CD4-positive, CD25-positive, alpha-beta regulatory T cell (primary cell): Measurements from ENCODE around the gene SPAG16. TPM values are rescaled to one million over a fixed set of nuclear protein-coding genes. Genes with fewer than 3 reads are reported as not detected.

Experiments used
- ATAC-seq, 2 donors: fragments of 150-1000 bp; cut with Tn5 transposase; one replicate each; pipeline ENCODE4 v1.10.0; 2021; ENCODE audit warnings: low read depth in 2 of 2, moderate number of reproducible peaks in 2 of 2, moderate library complexity in 1 of 2
- DNase-seq, 3 donors: peaks; one replicate each; pipeline versions ENCODE4 v3.0.0 to v3.0.0-alpha.2; 2012 to 2022; ENCODE audit warnings: mixed read lengths in 1 of 3
- H3K27ac ChIP-seq: one replicate; pipeline ENCODE4 v1.7.0; 2013; ENCODE audit warnings: mild to moderate bottlenecking, low read length; ENCODE audit not compliant: insufficient read depth, poor library complexity, severe bottlenecking
- H3K27me3 ChIP-seq: one replicate; pipeline ENCODE4 v1.7.0; 2013; ENCODE audit warnings: low read length; ENCODE audit not compliant: control insufficient read depth, insufficient read depth
- H3K36me3 ChIP-seq: one replicate; pipeline ENCODE4 v1.7.0; 2013; ENCODE audit warnings: mild to moderate bottlenecking, low read length, moderate library complexity; ENCODE audit not compliant: control insufficient read depth, insufficient read depth
- H3K4me1 ChIP-seq: 2 replicates; pipeline ENCODE4 v1.7.0; 2013; ENCODE audit warnings: mild to moderate bottlenecking, low read length; ENCODE audit not compliant: insufficient read depth, control insufficient read depth, poor library complexity, severe bottlenecking
- H3K4me3 ChIP-seq: one replicate; pipeline ENCODE4 v1.7.0; 2013; ENCODE audit warnings: low read depth, mild to moderate bottlenecking, low read length, moderate library complexity
- H3K9me3 ChIP-seq, 2 experiments: 1 replicate in 1 of 2; 2 replicates in 1 of 2; pipeline ENCODE4 v1.7.0; 2013; ENCODE audit warnings: low read length in 2 of 2, mild to moderate bottlenecking in 1 of 2, moderate library complexity in 1 of 2; ENCODE audit not compliant: control insufficient read depth in 2 of 2
- H3K27ac Mint-ChIP-seq, 3 donors: one replicate each; pipeline ENCODE4 v1.8.0; 2020 to 2022; ENCODE audit warnings: mild to moderate bottlenecking in 3 of 3, mixed read lengths in 3 of 3, moderate library complexity in 2 of 3
- H3K27me3 Mint-ChIP-seq: one replicate; pipeline ENCODE4 v1.8.0; 2022; ENCODE audit warnings: mild to moderate bottlenecking, mixed read lengths
- H3K36me3 Mint-ChIP-seq: one replicate; pipeline ENCODE4 v1.8.0; 2020; ENCODE audit warnings: mixed read lengths
- H3K4me1 Mint-ChIP-seq, 4 donors: one replicate each; pipeline ENCODE4 v1.8.0; 2020 to 2022; ENCODE audit warnings: mixed read lengths in 4 of 4, mild to moderate bottlenecking in 1 of 4
- H3K4me3 Mint-ChIP-seq, 4 donors: one replicate each; pipeline ENCODE4 v1.8.0; 2020 to 2022; ENCODE audit warnings: mild to moderate bottlenecking in 4 of 4, mixed read lengths in 4 of 4, moderate library complexity in 3 of 4
- H3K9me3 Mint-ChIP-seq, 7 donors: one replicate each; pipeline ENCODE4 v1.8.0; 2020 to 2022; ENCODE audit warnings: mixed read lengths in 7 of 7, mild to moderate bottlenecking in 3 of 7, moderate library complexity in 2 of 7
- polyA plus RNA-seq, 4 donors: library from polyadenylated mRNA; unstranded; fragments of 300-500 nt; fragmentation: Illumina TruSeq; gene quantifications; one replicate each; pipeline ENCODE4 v1.2.3, GENCODE V29; 2021
- total RNA-seq: library from RNA; stranded (reverse); gene quantifications from one replicate; pipeline ENCODE4 v1.2.3, GENCODE V29; 2022

SPAG16 gene
- total and polyA plus RNA-seq, 5 donors from 2014 or later = 7.7 to 21.1 (median 19.4) TPM

- no peak overlapping the region for H3K27ac ChIP-seq
- Mint-ChIP-seq H3K4me3 (no peak overlapping the region), H3K36me3 (no peaks in the 10 kb centered on the region), H3K4me1 (no peaks in the 10 kb centered on the region), H3K27me3 (no peaks in the 10 kb centered on the region), H3K9me3 (peaks cover 0 to 2% (median 0%) of the 10 kb centered on the region in 7 donors), H3K27ac (no peak overlapping the region)
- no peak for ATAC-seq
- no peak for DNase-seq
- H3K4me3 ChIP-seq = no peak overlapping the region
- H3K36me3 ChIP-seq = no peaks in the 10 kb centered on the region
- peaks cover 2% of the 10 kb centered on the region for H3K27me3 ChIP-seq
- no peaks in the 10 kb centered on the region for H3K4me1 ChIP-seq
- H3K9me3 ChIP-seq = peaks cover 0 to under 1% of the 10 kb centered on the region in 2 experiments
Observed at GRCh38 chr2:213834746-213835145, 550.5 kb downstream of the SPAG16 start.

GRCh38 chr2:213846856-213847255 lies 562.6 kb downstream of the SPAG16 start:
- H3K36me3 Mint-ChIP-seq = no peaks in the 10 kb centered on the region
- H3K27ac Mint-ChIP-seq = no peak overlapping the region
- DNase-seq (no peak), ATAC-seq (no peak)
- H3K27ac ChIP-seq = no peak overlapping the region
- no peaks in the 10 kb centered on the region for H3K27me3 ChIP-seq
- no peaks in the 10 kb centered on the region for H3K9me3 Mint-ChIP-seq
- no peaks in the 10 kb centered on the region for H3K4me1 ChIP-seq
- H3K4me3 ChIP-seq = no peak overlapping the region
- H3K36me3 ChIP-seq = no peaks in the 10 kb centered on the region
- no peaks in the 10 kb centered on the region for H3K27me3 Mint-ChIP-seq
- H3K4me3 Mint-ChIP-seq = no peak overlapping the region
- no peaks in the 10 kb centered on the region for H3K4me1 Mint-ChIP-seq
- no peaks in the 10 kb centered on the region for H3K9me3 ChIP-seq

GRCh38 chr2:213847316-213847715 lies 563.1 kb downstream of the SPAG16 start:
- H3K36me3 Mint-ChIP-seq = no peaks in the 10 kb centered on the region
- no peaks in the 10 kb centered on the region for H3K9me3 Mint-ChIP-seq
- Histone ChIP-seq H3K36me3 (no peaks in the 10 kb centered on the region), H3K4me3 (no peak overlapping the region), H3K27me3 (no peaks in the 10 kb centered on the region), H3K4me1 (no peaks in the 10 kb centered on the region), H3K9me3 (no peaks in the 10 kb centered on the region), H3K27ac (no peak overlapping the region)
- no peaks in the 10 kb centered on the region for H3K4me1 Mint-ChIP-seq
- ATAC-seq (no peak), DNase-seq (no peak)
- H3K27me3 Mint-ChIP-seq = peaks cover under 1% of the 10 kb centered on the region
- H3K4me3 Mint-ChIP-seq = no peak overlapping the region
- H3K27ac Mint-ChIP-seq = peak overlapping the region in 1 of 3 donors; percentile 0

- Histone ChIP-seq H3K4me1 (no peaks in the 10 kb centered on the region), H3K4me3 (no peak overlapping the region), H3K27ac (no peak overlapping the region), H3K27me3 (no peaks in the 10 kb centered on the region), H3K9me3 (no peaks in the 10 kb centered on the region), H3K36me3 (no peaks in the 10 kb centered on the region)
- no peaks in the 10 kb centered on the region for H3K9me3 Mint-ChIP-seq
- H3K27ac Mint-ChIP-seq = no peak overlapping the region
- H3K4me1 Mint-ChIP-seq = no peaks in the 10 kb centered on the region
- no peak for ATAC-seq
- no peak overlapping the region for H3K4me3 Mint-ChIP-seq
- peaks cover 4% of the 10 kb centered on the region for H3K27me3 Mint-ChIP-seq
- H3K36me3 Mint-ChIP-seq = no peaks in the 10 kb centered on the region
- no peak for DNase-seq
Observed at GRCh38 chr2:213848631-213849030, 564.4 kb downstream of the SPAG16 start.

GRCh38 chr2:213861638-213862037 lies 577.4 kb downstream of the SPAG16 start:
- ATAC-seq (no peak), DNase-seq (no peak)
- H3K4me3 ChIP-seq = no peak overlapping the region
- Mint-ChIP-seq H3K9me3 (peaks cover 0 to 5% (median 0%) of the 10 kb centered on the region in 7 donors), H3K36me3 (no peaks in the 10 kb centered on the region), H3K27me3 (no peaks in the 10 kb centered on the region), H3K4me1 (no peaks in the 10 kb centered on the region), H3K4me3 (no peak overlapping the region), H3K27ac (no peak overlapping the region)
- no peaks in the 10 kb centered on the region for H3K9me3 ChIP-seq
- H3K27me3 ChIP-seq = no peaks in the 10 kb centered on the region
- H3K4me1 ChIP-seq = no peaks in the 10 kb centered on the region
- H3K36me3 ChIP-seq = no peaks in the 10 kb centered on the region
- H3K27ac ChIP-seq = no peak overlapping the region

GRCh38 chr2:213862407-213863076 lies 578.3 kb downstream of the SPAG16 start:
- H3K9me3 Mint-ChIP-seq = peaks cover 0 to 5% (median 0%) of the 10 kb centered on the region in 7 donors
- no peaks in the 10 kb centered on the region for H3K36me3 Mint-ChIP-seq
- H3K27me3 ChIP-seq = no peaks in the 10 kb centered on the region
- no peaks in the 10 kb centered on the region for H3K4me1 ChIP-seq
- H3K36me3 ChIP-seq = no peaks in the 10 kb centered on the region
- ATAC-seq (no peak), DNase-seq (no peak)
- H3K4me3 Mint-ChIP-seq = no peak overlapping the region
- H3K27me3 Mint-ChIP-seq = no peaks in the 10 kb centered on the region
- H3K27ac ChIP-seq = no peak overlapping the region
- no peak overlapping the region for H3K4me3 ChIP-seq
- no peaks in the 10 kb centered on the region for H3K9me3 ChIP-seq
- H3K27ac Mint-ChIP-seq = no peak overlapping the region
- H3K4me1 Mint-ChIP-seq = no peaks in the 10 kb centered on the region

GRCh38 chr2:213863541-213863940 lies 579.3 kb downstream of the SPAG16 start:
- no peak overlapping the region for H3K27ac Mint-ChIP-seq
- DNase-seq (no peak), ATAC-seq (no peak)
- no peak overlapping the region for H3K4me3 Mint-ChIP-seq
- H3K27me3 ChIP-seq = no peaks in the 10 kb centered on the region
- H3K9me3 Mint-ChIP-seq = peaks cover 0 to 5% (median 0%) of the 10 kb centered on the region in 7 donors
- no peak overlapping the region for H3K4me3 ChIP-seq
- no peaks in the 10 kb centered on the region for H3K36me3 Mint-ChIP-seq
- no peak overlapping the region for H3K27ac ChIP-seq
- no peaks in the 10 kb centered on the region for H3K36me3 ChIP-seq
- H3K27me3 Mint-ChIP-seq = no peaks in the 10 kb centered on the region
- no peaks in the 10 kb centered on the region for H3K9me3 ChIP-seq
- no peaks in the 10 kb centered on the region for H3K4me1 Mint-ChIP-seq
- H3K4me1 ChIP-seq = no peaks in the 10 kb centered on the region

- ATAC-seq (no peak), DNase-seq (no peak)
- no peaks in the 10 kb centered on the region for H3K36me3 ChIP-seq
- no peaks in the 10 kb centered on the region for H3K27me3 ChIP-seq
- Mint-ChIP-seq H3K27me3 (no peaks in the 10 kb centered on the region), H3K27ac (no peak overlapping the region), H3K36me3 (no peaks in the 10 kb centered on the region), H3K4me3 (no peak overlapping the region), H3K9me3 (peaks cover 0 to 6% (median 4%) of the 10 kb centered on the region in 7 donors), H3K4me1 (no peaks in the 10 kb centered on the region)
- H3K27ac ChIP-seq = no peak overlapping the region
- H3K4me1 ChIP-seq = no peaks in the 10 kb centered on the region
- H3K4me3 ChIP-seq = no peak overlapping the region
- no peaks in the 10 kb centered on the region for H3K9me3 ChIP-seq
Observed at GRCh38 chr2:213868526-213868925, 584.3 kb downstream of the SPAG16 start.
